MM.1S (cell line): ENCODE data around the gene BSDC1.

Experiments
- EZH2 ChIP-seq: fragments of 300-600 bp; sonication (generic); optimal IDR thresholded peaks from 2 replicates; pipeline ENCODE3; 2017; ENCODE audit warnings: low read depth, mild to moderate bottlenecking, antibody characterized with exemption, low read length, mixed read lengths
- EZH2phosphoT487 ChIP-seq: fragments of 300-600 bp; sonication (generic); IDR thresholded peaks from 2 replicates; pipeline ENCODE4 v1.6.1; 2018; ENCODE audit warnings: antibody characterized with exemption, low read length
- TF ChIP-seq, protein P1 (sequence below): fragments of 300-600 bp; sonication (generic); IDR thresholded peaks from 2 replicates; pipeline ENCODE4 v1.5.1; 2016; ENCODE audit warnings: antibody characterized with exemption, low read length, mixed read lengths

DNA sequence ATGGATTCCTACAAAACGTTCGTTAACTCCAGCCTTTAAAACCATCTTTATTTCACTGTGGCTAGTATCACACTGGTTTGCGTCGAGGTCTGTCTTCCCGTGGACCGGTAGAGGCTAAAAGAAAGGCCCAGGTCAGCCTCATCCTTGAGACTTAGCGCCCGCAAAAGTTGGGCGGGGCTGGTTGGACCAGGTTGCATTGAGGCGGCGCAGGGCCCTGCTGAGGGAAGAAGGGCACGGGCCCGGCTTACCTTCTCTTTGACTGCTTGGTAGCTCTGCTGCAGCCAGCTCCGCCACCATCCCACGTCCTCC, 455 bp downstream of the BSDC1 start:
- TF ChIP-seq, protein P1, sequence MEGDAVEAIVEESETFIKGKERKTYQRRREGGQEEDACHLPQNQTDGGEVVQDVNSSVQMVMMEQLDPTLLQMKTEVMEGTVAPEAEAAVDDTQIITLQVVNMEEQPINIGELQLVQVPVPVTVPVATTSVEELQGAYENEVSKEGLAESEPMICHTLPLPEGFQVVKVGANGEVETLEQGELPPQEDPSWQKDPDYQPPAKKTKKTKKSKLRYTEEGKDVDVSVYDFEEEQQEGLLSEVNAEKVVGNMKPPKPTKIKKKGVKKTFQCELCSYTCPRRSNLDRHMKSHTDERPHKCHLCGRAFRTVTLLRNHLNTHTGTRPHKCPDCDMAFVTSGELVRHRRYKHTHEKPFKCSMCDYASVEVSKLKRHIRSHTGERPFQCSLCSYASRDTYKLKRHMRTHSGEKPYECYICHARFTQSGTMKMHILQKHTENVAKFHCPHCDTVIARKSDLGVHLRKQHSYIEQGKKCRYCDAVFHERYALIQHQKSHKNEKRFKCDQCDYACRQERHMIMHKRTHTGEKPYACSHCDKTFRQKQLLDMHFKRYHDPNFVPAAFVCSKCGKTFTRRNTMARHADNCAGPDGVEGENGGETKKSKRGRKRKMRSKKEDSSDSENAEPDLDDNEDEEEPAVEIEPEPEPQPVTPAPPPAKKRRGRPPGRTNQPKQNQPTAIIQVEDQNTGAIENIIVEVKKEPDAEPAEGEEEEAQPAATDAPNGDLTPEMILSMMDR, result no peak
- no peak for TF ChIP-seq EZH2
- TF ChIP-seq EZH2phosphoT487, result no peak
